ENCODE results near the gene GPR155.
"Not testable (repeated sequence)": the region's sequence is repeated elsewhere in the genome, so short reads cannot be mapped to it uniquely, and the experiment has no call there.

Gene GPR155

DNA sequence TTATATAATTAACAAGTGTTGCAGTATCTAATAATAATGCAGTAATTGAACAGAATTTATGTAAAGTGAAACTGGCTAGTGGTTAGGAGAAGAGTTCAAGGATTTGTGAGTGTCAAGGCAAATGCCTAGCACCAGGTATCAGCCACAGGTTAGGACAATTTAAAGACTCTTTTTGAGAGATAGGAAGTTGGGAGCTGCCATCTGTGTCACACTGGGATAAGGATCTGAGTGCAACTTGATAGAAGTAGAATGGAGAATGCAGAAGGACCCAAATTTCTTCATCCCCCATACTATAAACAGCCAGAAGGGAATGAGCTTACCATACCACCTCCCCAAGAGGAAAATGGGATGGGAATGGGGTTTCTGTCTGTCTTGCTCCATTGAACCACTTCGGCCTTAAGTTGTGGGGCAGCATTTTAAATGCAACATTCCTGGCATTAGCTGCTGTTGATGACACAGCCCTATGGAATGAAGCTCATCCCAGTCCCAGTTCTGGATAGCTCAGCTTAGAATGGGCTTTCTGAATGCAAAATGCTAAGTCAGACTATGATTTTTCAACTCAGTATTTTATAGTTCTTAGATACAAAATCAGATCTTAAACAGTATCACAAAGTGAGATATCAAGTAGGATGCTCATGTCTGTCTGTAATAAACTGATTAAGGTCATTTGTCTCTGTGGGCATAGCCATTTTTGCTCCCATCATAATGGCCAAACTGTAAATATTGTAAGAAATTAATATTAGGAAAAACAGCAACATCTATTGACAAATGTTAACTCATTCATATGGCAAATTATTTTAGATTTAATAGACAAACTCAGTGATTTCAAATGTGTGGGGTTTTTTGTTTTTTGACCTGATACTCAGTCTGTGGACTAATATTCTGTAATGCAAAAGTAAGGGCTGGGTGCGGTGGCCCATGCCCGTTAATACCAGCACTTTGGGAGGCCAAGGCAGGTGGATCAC is 44.0 kb downstream of the GPR155 start:
- in situ Hi-C loops (cut with MboI; ENCODE audit: low pct_unique_long_range_greater_than_20kb, low sequenced_read_pairs): no loop called here
- DNase-seq: no peak

DNA sequence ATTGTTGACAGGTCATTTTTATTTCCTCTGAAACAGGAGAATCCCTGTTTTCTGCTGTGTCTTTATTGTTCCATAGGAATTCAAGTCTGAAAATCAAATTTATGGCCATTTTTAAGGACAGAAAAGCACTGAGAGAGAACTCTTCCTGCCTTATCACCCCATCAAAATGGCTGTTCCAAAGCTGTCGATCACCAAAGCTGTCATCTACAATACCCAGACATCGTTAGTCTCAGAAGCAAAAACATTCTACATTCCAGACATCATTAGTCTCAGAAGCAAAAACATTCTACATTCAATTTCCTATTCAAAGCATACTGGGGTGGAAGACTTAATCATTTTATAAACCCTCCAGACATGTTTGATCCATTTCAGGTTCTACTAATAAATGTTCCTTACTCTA is 46.9 kb downstream of the GPR155 start:
- in situ Hi-C loops (cut with MboI; ENCODE audit: low pct_unique_long_range_greater_than_20kb, low sequenced_read_pairs): no loop called here
- no peak for DNase-seq

DNA sequence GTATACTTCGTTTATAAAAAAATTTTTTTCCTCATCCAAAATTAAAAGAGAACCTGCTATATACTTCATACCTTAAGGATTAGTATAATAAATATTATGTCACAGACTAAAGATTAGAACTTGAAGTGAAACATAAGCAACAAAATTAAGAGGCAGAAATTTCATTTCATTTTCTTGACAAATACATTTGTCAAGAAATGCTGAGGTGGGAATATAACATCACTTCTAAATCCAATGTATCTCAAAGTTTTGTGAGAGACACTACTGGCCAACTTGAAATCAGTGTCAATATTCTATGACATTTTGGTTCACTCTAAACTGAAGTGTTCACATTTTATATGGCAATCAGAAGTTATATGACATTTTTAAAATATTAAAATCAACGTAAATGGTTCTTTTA is 47.5 kb downstream of the GPR155 start:
- in situ Hi-C loops (cut with MboI; ENCODE audit: low pct_unique_long_range_greater_than_20kb, low sequenced_read_pairs): no loop called here
- no peak for DNase-seq

DNA sequence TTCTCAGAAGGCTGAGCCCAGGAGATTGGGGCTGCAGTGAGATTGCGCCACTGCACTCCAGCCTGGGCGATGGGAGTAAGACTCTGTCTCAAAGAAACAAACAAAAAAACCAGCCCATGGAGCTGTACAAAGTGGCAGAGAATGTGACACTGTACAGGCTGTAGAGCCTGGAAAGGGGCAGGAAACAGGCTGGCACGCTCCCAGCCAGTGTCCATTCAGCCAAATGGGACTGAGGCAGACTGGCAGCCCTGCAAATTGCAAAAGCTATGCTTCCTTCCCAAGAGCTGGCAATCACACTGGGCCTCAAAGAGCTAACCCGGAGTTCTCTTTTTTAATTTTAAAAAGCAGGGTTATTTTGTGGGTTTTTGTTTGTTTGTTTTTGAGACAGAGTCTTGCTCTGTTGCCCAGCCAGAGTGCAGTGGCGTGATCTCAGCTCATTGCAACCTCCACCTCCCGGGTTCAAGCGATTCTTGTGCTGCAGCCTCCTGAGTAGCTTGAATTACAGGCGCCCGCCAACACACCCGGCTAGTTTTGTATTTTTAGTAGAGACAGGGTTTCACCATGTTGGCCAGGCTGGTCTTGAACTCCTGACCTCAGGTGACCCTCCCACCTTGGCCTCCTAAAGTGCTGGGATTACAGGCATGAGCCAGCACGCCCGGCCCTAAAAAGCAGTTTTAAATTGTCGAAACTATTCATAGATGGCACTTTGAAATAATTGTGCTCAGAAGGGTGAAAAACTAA is 48.5 kb downstream of the GPR155 start:
- in situ Hi-C loops (cut with MboI; ENCODE audit: low pct_unique_long_range_greater_than_20kb, low sequenced_read_pairs): no loop called here
- no peak for DNase-seq

DNA sequence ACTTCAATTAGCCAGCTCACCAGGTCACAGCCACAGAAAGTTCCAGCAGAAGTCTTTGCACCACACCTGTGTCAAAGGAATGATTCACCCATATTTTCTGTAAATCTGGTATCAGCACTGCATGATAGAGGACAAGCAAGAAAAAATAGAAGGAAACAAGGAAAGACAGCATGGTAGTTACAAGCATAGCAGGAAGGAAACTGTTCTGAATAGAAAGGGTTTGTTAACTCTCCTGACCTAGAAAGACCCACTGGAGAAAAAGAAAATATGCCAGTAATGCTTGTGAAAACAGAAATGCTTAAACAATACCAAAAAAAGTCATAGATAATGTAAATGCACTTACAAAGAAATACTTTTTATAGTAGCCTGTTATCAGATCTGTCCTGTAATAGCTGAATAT is 50.5 kb downstream of the GPR155 start:
- no peak for DNase-seq
- in situ Hi-C loops (cut with MboI; ENCODE audit: low pct_unique_long_range_greater_than_20kb, low sequenced_read_pairs): no loop called here

DNA sequence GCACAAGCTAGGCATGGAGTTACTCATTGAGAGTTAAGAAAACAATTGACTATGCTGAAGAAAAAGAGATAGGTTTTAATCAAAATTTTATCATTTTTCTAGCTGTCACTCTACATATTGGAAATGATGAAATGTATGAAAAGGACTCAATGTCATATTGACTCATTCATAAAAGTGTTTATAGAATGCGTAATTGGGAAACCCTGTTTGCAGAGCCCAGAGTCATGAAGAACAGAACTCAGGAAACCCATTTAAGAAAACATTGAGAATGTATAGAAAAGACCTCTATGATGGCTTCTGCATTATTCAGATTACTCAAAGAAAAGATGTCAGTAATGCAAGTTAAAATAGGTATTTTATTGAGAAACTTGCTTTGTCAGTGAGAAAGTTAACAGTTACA is 54.9 kb downstream of the GPR155 start:
- in situ Hi-C loops (cut with MboI; ENCODE audit: low pct_unique_long_range_greater_than_20kb, low sequenced_read_pairs): no loop called here

DNA sequence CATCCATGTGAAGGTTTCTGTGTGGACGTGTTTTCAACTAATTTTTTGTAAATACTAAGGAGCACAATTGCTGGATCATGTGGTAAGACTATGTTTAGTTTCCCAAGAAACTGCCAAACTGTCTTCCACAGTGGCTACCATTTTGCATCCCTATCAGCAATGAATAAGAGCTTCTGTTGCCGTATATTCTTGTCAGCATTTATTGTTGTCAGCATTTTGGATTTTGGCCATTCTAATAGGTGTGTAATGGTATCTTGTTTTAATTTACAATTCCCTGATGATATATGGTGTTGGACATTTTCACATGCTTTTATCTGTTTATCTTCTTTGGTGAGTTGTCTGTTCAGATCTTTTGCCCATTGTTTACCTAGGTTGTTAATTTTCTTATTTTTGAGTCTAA is 56.8 kb downstream of the GPR155 start:
- in situ Hi-C loops (cut with MboI; ENCODE audit: low pct_unique_long_range_greater_than_20kb, low sequenced_read_pairs): no loop called here
- DNase-seq: no peak

More for the DNA sequence above, 54.9 kb downstream of the GPR155 start:
- no peak for DNase-seq

DNA sequence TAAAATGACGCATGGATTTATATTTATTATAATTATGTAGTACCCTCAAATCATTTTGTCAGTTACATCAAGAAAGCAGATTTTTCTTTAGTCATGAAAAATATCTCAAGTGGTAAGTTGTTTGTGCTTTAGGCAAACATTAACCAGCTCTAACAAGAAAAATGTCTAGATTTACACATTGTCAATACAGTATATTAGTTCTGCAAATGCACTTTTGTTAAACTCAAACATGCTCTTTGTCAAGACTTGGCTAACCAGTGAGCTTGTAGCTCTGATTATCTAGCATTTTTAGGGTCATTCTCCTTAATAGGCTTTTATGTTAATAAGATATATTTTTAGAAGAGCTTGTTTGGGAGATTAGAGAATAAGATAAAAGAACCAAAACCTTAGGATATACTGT is 58.6 kb downstream of the GPR155 start:
- in situ Hi-C loops (cut with MboI; ENCODE audit: low pct_unique_long_range_greater_than_20kb, low sequenced_read_pairs): no loop called here

DNA sequence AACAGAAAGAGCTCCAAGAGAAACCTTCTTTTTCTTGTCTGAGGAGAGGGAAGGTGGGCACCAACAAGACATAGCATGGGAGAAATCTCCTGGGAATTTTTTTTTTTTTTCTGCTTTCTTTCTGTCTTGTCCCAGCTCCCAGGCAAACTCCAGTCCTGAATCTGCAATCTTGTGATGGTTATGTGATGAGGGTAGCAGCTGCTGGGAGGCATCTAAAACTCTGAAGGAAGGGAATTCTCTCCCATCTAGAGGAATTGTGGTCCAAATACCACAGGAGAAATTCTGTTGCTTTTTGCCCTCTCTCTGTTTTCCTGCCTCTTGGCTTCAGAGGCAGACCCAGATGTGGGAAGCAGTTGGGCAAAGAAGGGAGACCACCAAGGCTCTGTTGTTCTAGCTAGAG is 74.6 kb downstream of the GPR155 start:
- in situ Hi-C loops (cut with MboI; ENCODE audit: low pct_unique_long_range_greater_than_20kb, low sequenced_read_pairs): no loop called here

More for the DNA sequence above, 58.6 kb downstream of the GPR155 start:
- no peak for DNase-seq

DNA sequence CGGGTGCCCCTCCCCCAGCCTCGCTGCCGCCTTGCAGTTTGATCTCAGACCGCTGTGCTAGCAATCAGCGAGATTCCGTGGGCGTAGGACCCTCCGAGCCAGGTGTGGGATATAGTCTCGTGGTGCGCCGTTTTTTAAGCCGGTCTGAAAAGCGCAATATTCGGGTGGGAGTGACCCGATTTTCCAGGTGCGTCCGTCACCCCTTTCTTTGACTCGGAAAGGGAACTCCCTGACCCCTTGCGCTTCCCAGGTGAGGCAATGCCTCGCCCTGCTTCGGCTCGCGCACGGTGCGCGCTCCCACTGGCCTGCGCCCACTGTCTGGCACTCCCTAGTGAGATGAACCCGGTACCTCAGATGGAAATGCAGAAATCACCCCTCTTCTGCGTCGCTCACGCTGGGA is 76.8 kb downstream of the GPR155 start:
- DNase-seq; in situ Hi-C loops (cut with MboI; ENCODE audit: low pct_unique_long_range_greater_than_20kb, low sequenced_read_pairs): not testable (repeated sequence)

More for the DNA sequence above, 74.6 kb downstream of the GPR155 start:
- DNase-seq: no peak

DNA sequence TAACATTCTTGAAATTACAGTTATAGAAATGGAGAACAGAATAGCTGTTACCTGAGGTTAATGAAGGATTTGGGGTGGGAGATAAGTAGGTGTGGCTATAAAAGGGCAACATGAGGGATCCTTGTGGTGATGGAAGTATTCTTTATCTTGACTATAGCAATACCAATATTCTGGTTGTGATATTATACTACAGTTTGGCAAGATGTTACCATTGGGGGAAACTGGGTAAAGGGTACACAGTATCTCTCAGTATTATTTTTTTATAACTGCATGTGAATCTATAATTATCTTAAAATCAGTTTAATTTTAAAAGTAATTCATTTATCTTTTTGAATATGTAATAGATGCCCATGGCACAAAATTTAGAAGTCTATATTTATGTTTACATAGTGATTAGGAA is 83.2 kb downstream of the GPR155 start:
- DNase-seq: no peak
- in situ Hi-C loops (cut with MboI; ENCODE audit: low pct_unique_long_range_greater_than_20kb, low sequenced_read_pairs): no loop called here

DNA sequence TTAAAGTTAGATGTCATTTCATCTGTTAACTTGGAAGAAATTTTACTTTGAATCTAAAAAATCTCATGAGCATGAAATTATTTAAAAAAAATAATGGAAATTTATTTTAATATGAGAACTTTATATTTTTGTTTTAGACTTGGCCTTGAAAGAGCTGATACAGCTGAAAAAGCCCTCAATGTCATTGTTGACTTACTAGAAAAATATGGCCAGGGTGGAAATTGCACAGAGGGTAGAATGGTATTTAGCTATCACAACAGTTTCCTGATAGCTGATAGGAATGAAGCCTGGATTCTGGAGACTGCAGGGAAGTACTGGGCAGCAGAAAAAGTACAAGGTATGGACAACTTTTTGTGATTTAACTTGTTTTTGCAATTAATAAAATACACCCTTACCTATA is 86.0 kb downstream of the GPR155 start:
- in situ Hi-C loops (cut with MboI; ENCODE audit: low pct_unique_long_range_greater_than_20kb, low sequenced_read_pairs): no loop called here
- no peak for DNase-seq

DNA sequence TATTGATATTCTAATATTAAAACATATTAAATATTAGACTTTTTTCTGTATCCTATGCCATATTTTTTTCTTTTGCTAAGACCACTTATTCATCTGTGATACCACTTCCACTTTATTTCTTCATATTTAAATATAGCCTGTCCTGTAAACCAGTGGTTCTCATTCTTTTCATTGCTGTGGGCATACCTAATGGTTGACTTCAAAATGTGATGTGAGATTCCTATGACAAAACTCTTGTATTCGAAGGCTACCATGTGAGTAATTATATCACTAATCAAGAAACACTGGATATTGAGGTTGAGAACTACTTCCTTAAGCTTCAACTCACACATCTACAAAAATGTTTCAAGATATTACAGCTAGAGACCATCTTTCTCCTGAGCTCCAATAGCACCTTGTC is 87.7 kb downstream of the GPR155 start:
- no peak for DNase-seq
- in situ Hi-C loops (cut with MboI; ENCODE audit: low pct_unique_long_range_greater_than_20kb, low sequenced_read_pairs): no loop called here

DNA sequence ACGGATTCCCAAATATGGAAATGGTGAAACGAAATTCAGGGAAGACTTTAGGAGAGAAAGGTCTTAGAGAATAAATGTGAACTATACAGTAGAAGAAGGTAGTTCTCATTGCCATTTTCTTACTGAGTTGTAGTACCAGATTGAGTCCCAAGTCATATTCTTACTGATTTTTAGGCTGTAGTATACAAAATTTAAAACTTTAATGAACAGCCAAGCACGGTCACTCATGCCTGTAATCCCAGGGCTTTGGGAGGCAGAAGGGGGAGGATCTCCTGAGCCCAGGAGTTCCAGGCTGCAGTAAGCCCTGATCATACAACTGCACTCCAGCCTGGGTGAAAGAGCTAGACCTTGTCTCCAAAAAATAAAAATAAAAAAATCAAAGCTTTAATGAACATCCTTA is 89.1 kb downstream of the GPR155 start:
- no peak for DNase-seq
- in situ Hi-C loops (cut with MboI; ENCODE audit: low pct_unique_long_range_greater_than_20kb, low sequenced_read_pairs): no loop called here

DNA sequence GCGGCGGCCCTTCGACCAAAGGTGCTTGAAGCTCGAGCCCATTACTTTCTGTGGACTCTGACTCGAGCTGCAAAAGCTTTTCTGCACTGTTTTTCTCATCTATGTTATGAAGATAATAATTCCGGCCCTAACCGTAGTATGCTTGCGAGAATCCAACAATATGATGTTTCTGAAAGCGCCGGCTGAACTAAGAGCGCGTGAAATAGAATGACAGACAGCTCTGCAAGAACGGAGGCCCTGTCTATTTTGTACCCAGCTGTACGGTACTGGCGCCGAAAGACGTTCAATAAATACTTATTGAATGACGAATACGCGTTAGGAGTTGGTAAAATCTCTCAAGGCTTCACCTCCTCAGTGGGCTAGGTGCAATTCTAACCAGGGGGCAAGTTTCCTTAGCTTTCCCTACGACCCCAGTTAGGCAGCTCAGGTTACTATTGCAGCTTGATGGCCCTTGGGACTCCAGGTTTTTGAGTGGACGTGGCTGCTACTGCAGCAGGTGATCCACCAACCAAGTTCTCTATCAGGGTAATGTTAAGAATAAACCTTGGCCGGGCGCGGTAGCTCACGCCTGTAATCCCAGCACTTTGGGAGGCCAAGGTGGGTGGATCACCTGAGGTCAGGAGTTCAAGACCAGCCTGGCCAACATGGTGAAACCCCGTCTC is 90.7 kb downstream of the GPR155 start:
- in situ Hi-C loops (cut with MboI; ENCODE audit: low pct_unique_long_range_greater_than_20kb, low sequenced_read_pairs): no loop called here
- no peak for DNase-seq

DNA sequence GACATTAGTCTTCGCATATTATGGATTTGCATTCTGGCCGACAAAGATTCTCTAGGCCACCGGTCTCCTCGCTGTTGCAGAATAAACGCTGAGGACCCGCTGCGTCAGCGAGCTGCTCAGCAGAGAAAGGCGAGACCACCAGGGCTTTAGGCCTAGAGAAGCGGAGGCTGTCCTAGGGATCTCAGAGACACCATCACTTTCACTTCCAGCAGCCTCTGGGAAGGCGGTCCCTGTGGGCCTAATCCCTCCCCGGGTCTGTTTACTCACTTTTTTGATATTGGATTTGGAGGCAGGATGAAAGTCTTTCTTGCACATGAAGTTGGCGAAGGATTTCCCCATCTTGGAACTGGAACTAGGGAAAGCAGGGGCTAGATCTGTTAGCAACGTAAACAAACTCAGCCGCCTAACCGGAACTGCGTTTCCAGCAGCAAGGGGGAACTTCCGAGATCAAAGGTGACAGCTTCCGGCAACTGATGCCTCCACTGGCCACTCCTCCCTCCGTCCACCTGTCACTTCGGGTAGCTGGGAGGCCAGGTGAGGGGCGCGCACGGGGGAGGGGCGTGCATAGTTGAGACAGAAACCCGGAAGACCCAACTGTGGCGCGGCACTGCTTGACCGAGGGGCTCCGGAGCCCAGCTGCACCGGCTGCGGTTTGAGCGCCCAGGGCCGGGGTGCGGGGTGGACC is 91.4 kb downstream of the GPR155 start, which contains the start of gene SCRN3:
Gene SCRN3 (plus strand): TSS at position 447 of the 685 bp plus-strand sequence. CDS start 2,554 bp downstream, outside the sequence.
- in situ Hi-C loops (cut with MboI; ENCODE audit: low pct_unique_long_range_greater_than_20kb, low sequenced_read_pairs): no loop called here
- DNase-seq: peak; percentile 83

DNA sequence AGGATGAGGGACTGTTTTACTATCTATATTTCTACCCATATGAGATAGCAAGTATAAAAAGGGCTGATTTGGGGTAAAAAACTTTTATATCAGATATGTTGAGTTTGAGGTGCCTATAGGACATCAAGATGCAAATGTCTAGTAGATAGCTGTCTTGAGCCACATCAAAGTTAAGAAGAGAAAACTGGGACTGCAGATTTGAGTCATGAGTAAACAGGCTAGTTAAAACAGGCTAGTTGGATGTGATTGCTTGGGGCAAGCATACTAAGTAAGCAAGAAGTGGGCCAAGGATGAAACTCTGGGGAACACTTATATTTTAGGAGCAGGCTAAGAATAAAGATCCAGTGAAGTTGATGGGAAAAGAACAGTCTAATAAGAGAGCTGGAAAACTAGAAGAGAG is 94.1 kb downstream of the GPR155 start:
- no peak for DNase-seq
- in situ Hi-C loops (cut with MboI; ENCODE audit: low pct_unique_long_range_greater_than_20kb, low sequenced_read_pairs): no loop called here

DNA sequence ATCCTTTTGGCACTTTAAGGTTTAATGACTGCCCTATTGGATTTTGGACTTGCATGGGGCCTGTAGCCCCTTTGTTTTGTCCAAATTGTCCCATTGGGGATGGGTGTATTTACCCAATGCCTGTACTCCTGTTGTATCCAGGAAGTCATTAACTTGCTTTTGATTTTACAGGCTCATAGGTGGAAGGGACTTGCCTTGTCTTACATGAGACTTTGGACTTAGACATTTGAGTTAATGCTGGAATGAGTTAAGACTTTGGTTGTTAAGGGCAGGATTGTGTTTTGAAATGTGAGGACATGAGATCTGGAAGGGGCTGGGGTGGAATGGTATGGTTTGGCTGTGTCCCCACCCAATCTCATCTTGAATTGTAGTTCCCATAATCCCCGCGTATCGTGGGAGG is 96.5 kb downstream of the GPR155 start:
- DNase-seq; in situ Hi-C loops (cut with MboI; ENCODE audit: low pct_unique_long_range_greater_than_20kb, low sequenced_read_pairs): not testable (repeated sequence)

DNA sequence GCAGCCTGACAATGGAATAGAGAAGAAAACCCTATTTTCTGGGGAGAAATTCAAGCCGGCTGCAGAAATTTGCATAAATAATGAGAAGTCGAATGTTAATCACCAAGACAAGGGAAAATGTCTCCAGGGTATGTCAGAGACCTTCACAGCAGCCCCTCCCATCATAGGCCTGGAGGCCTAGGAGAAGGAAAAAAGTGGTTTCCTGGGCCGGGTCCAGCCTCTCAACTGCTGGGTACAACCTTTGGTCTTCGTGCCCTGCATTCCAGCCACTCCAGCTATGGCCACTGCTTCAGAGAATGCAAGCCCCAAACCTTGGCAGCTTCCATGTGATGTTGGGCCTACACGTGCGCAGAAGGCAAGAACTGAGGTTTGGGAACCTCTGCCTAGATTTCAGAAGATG is 97.3 kb downstream of the GPR155 start:
- in situ Hi-C loops (cut with MboI; ENCODE audit: low pct_unique_long_range_greater_than_20kb, low sequenced_read_pairs): no loop called here

More for the DNA sequence above, 97.3 kb downstream of the GPR155 start:
- no peak for DNase-seq

Data from KBM-7 (cell line).